Ishikawa (cell line): ENCODE data around the gene TAOK2.

Experiments used
- EGR1 ChIP-seq: IDR thresholded peaks from 2 replicates; pipeline ENCODE4 v1.6.1; 2012
- EP300 ChIP-seq: IDR thresholded peaks from 2 replicates; pipeline ENCODE4 v1.6.1; 2012; ENCODE audit warnings: borderline replicate concordance
- RAD21 ChIP-seq: IDR thresholded peaks from 2 replicates; pipeline ENCODE4 v1.6.1; 2012; ENCODE audit warnings: low read depth
- REST ChIP-seq: IDR thresholded peaks from 2 replicates; pipeline ENCODE4 v1.6.1; 2012; ENCODE audit warnings: low read depth, mild to moderate bottlenecking
- YY1 ChIP-seq: IDR thresholded peaks from 2 replicates; pipeline ENCODE4 v1.6.1; 2012; ENCODE audit warnings: low read depth
- TF ChIP-seq, protein P1 (sequence below): IDR thresholded peaks from 2 replicates; pipeline ENCODE4 v1.6.1; 2012

- TF ChIP-seq REST: no peak
- no peak for TF ChIP-seq EP300
- no peak for TF ChIP-seq EGR1
- TF ChIP-seq YY1: no peak
- TF ChIP-seq, protein P1, sequence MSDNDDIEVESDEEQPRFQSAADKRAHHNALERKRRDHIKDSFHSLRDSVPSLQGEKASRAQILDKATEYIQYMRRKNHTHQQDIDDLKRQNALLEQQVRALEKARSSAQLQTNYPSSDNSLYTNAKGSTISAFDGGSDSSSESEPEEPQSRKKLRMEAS: no peak
- no peak for TF ChIP-seq RAD21
Observed at GRCh38 chr16:29999605-30000004, 25.9 kb downstream of the TAOK2 start.
